ENCODE data around the gene ADD1.
"Not testable (repeated sequence)": the region's sequence is repeated elsewhere in the genome, so short reads cannot be mapped to it uniquely, and the experiment has no call there.

Gene ADD1

DNA sequence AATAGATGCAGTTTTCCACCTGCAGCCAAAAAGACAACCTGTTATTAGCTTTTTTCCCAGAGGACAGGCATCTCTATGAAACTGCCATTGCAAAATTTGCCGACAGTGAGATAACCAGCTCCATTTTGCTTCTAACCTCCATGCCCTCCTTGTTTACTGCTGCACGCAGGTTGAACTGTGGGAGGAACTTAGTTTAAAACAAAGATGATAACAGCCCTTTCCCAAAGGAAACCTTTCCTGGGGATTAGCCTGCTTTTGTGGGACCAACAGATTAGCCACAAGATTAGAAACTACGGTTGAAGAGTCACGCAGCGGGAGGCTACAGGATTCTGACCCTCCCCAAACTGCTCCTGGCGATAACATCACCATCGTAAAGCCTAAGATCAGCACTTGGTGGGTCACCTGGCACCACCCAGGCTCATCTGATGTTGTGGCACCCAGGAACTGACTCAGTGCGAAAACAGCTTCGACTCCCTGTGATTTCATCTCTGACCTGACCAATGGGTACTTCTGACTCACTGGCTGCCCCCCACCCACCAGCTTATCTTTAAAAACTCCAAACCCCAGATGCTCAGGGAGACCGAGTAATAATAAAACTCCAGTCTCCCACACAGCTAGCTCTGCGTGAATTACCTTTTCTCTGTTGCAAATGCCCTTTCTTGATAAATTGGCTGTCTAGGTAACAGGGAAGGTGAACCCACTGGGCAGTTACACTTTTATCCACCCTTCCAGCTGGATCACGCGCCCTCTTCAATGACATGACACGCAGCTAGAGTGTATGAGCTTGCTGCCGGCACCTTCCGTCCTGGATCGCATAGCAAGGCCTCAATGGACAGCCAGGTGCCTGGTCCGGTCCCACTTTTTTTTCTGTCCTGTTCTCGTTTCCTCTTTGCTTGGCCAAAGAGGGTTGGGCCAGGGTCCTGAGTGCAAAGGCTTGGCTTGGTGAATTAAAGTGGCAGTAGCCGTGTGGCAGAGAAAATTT lies 92.4 kb downstream of the ADD1 start:
- DNase-seq, result no peak

DNA sequence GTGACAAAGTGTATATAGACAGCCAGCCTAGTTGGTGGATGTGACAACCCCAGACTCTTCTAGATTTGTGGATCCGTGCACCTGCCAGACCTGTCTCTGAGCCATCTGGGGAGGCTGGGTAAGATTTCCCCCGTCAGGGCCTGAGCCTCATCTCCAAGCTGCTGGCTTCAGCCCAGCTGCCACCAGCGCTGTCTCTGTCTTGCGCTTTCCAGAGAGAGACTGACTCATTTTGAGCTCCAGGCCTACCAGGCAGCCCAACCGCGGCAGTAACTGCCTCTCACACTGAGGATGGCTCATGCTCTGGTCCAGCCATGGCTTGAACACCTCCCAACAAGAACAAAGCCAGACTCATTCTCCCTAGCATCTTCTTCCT lies 93.1 kb downstream of the ADD1 start:
- peak; percentile 37 for DNase-seq

DNA sequence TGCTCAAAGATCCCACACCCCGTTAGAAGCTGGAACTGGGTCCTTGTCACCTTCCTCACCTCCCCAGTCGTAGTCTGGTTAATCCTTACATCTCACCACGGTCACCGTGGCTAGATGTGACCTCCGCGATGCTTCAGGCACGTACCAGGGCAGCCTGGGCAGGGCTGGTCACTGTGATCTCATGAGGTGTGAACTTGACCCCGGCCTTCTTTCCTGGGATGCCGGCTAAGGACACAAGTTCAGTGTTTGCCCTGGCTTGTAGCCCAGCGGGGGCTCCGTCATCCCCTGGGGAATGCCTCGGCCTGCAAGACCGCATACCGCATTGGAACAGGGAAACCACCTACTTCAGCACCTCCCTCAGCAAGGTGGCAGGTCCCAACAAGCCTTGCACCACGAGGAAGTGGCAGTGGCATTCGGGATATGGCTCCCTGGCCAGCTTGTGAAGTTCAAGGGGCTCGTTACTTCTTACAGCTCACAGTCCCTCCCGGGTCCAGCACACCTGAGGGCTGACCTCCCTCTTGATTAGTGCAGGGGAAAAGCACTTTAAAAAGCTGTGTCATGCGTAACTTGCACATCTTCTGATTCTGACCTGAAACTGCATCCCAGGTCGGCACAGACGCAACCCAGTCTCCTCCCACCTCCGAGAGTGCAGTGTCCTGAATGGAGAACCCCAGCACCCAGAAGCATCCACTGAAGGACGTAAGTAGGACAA lies 93.7 kb downstream of the ADD1 start:
- DNase-seq, result no peak

DNA sequence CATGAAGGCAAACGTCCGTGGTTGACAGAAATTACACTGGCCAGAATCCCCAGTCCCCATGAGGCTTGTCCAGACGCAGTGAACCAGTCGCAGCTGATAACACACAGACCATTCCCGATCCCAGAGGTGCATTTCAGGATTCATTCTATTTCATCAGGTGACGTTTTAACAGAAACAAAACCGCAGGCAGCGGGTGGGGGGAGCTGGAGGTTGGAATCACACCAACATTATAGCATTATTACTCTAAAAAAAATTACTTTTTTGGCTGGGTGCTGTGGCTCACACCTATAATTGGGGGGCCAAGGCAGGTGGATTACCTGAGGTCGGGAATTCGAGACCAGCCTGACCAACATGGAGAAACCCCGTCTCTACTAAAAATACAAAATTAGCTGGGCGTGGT lies 94.3 kb downstream of the ADD1 start:
- no peak for DNase-seq

DNA sequence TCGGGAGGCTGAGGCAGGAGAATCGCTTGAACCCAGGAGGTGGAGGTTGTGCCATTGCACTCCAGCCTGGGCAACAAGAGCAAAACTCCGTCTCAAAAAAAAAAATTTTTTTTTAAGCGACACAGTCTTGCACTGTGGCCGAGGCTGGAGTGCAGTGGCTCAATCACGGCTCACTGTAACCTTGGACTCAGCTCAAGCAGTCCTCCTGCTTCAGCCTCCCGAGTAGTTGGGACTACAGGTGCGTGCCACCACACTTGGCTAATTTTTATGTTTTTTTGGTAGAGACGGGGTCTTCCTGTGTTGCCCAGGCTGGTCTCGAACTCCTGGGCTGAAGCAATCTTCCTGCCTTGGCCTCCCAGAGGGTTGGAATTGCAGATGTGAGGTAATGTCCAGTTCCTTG lies 94.8 kb downstream of the ADD1 start:
- DNase-seq, result not testable (repeated sequence)

DNA sequence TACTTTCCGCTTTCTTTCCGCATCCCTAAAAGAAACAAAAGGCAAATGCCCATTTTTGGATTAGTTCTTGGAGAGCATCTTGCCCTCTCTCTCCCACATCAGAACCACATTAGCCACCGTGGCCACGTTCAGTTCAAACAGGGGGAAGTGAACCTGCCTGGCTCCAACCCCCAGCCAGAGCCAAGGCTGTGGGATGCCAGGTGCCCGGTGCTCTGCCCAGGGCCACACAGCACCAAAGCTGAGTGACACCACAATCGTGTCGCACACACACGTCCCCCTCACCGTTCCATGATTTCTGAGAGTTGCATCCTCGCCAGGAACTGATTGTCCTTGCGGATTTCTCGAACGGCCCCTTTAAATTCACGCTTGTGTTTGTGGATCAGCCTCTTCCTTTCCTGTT lies 95.3 kb downstream of the ADD1 start:
- no peak for DNase-seq

DNA sequence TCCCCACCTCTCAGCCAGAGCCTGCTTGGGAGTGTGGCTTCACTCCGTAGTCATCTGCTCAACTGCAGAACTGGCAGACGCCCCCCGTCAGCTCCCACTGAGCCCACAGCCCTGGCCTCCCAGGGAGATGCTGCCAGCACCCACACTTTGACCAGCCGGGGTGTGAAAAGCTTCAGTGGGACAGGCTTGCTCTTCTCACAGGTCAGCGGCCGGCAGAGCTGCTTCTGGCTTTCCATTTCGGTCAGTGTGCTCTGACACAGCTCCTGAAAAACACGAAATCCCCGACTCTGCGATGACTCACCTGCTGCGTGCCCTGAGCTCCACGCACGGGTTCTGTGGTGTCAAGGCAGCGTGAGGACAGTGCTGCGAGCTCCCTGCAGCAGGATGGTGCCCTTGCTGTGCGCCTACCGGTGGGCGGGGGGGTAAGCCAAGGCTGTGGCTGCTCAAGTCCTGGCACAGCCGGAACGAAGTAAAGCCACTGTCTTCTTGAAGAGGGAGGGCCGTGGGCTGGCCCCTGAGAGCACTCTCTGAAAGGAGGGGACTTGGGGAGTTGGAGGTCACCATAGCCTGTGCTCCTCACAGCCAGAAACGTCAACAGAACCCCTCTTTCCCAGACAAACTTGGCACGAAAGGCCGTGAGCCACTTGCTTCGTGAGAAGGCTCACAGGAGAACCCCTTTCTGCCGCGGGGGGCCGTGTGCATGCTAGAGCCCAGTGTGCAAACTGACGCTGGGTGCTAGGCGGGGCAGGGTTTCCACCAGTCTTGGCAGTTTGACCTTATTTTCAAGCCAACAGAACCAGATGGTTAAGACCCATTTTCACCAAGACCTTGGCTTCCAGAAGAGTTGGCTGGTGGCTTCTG lies 96.0 kb downstream of the ADD1 start:
- no peak for DNase-seq

DNA sequence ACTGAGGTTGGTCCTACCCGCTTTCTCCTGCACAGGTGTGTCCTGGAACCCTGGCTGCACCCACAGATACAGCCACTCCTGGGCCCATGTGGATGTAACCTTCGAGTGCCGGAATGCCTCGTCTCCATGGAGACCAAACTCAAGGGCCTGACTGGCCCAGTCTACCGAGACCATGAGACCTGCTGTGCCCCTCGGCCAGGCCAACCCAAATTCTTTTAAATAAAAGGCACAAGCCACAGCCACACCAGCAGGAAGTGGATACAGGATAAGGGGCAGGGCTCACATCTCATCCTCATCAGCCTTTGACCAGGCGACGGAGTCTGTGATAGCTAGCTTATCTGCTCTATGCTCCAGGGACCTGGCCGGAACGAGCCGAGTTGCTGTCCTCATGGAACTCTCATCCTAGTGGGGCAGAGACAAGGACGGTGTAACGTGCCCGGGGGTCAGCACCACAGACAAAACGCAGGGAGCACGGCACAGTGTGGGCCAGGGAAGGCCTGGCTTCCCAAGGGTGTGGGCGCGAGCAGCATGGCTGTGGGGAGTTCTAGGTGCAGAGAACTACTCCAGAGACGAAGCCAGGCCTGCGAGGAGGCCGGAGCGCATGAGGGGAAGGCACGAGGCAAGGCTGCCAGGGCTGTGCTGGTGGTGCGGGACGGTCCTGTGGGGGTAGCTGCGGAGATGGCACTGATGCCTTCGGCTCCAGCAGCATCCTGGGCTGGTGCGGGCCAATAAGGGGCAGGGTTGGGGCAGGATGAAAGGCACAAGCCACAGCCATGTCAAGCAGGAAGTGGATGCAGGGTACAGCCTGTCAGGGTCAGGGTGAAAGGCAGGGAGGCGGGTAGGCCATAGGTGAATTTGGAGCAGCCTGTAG lies 96.9 kb downstream of the ADD1 start:
- no peak for DNase-seq

DNA sequence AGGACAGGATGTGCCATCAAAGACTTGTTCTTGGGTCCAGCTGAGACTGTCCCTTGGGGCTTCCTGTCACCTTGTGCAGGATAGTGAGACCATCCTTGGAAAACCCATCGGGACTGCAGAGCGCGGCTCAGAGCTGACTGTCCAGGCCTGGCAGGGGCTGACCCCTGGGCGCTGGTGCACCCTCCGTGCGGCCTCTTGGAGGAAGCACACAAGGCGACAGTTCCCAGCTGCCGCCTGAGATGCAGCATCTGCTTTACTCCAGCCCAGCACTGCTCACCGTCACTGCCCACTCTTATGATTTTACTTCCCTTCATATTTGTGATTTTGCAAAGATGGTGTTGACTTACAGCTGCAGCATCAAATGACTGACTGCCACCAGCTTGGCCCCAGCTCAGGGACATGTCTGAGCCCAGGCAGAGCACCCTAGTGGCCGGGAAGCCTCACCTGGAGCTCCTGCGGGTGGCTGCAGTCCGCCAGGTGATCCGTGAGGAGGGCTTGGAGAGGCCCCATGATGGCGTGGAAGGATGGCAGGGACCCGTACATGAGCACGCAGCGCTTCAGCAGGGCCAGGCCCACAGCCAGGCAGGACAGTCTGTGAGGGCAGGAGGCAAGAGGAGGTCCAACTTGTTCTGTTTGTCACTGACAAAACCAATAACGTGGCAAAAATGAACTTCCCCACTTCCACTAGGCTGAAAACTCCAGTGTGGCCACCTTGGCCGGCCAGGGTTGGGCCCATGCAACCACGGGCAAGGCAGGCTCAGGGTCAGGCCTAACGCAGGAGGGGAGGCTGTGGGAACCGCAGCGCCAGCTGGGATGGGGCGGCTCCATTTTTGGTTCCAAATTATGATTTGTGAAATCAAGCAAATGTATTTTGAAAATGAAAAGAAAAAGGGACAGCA lies 97.7 kb downstream of the ADD1 start:
- DNase-seq, result no peak

DNA sequence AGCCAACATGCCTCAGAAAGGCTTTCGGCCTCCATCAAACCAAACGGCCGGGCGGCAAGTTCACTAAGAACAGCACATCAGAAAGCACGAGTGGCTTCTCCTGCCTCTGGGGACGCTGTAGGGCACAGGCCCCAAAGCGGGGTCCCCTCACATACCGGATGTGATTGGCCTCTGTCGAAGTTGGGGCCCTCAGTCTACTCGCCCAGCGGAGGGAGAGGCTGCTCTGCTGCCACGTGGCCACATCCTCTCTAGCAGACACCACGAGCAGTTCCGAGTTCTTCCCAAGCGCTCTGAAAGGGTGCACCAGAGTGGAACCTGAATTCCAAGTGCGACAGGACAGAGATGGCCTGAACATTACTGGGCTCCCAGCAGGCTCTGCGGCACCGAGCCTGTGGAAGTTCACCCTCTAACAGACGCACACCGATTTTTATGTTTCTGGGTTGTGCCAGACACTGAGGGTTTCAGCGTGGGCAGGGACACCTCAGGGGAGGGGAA lies 98.4 kb downstream of the ADD1 start:
- DNase-seq, result no peak

DNA sequence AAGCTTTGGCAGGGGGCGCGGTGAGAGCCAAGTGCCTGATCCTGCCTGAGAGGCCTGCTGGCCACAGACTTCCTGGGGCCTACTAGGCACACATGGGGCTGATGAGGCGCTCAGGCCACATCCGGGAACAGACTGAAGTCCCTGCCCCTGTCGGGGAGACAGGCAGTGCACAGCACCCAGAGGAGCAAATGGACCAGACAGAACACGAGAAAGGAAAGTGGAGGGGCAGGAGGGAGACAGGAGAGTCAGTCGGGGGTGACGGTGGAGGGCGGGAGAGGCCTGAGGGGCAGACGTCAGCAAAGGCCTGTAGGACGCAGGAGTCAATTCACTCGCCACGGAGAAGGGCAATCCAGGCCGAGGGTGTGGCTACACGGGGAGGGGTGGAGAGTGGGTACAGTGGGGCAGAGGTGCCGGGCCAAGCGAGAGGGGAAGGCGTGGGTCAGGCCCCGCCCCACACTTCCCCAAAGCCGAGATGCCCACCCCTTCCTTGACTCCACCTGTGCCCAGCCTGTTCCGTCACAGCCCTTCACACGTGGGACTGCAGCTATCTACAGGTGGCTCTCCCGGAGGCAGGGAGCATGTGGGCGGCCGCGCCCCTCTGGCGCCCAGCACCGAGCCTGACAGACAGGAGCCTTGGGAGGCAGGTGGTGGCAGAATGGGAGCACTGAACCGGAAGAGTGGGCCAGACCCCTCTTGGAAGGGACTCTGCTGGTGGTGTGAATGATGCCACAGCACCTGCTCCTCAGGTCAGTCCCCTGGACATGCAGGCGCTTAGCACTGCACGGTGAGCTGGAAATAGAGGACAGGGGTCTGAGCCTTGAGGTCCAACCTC lies 99.1 kb downstream of the ADD1 start:
- no peak for DNase-seq

DNA sequence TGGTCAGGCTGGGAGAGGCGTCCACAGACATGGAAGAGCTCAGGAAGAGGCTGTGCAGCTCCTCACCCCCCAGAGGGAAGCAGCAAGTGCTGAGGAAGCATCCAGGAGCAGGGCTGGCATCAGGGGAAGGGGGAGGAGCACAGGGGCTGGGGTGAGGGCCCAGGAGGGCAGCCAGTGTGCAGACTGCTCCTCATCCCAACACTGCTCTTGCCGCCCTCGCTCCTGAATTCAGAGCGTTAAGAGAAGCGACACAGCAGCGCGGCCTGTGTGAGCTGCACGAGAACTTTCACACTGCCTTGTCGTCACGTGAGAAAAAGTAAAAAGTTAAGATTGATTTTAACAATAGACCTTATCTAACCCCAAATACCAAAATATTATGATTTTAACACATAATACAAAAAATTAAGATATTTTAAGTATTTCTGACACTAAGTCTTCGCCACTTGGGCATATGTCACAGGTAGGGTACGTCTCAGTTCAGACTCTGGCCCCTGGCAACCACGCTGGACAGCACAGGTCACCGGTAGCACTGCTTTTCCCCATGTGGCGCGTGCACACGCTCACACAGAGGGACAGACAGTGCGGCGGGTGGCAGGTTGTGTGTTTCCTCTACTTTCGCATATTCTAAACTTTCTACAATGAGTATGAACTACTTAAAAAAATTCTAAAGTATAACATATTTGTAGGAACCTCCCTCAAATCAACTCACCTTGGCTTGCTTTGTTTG lies 99.9 kb downstream of the ADD1 start:
- no peak for DNase-seq

DNA sequence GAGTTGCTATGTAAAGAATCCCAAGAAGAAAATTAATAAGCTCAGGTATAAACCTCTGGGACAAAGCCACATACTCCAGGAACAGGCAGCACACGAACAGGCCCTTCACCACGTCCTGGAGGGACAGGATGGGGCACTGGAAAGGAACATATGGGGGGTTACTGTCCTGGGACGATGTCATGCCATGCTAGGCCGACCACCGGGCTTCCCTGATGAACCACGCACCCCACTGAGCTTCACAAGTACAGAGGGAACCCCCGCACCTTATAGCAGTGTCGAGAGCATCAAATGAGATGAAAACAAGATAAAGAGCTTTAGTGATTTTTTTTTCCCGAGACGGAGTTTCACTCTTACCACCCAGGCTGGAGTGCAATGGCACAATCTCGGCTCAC lies 100.4 kb downstream of the ADD1 start:
- no peak for DNase-seq

DNA sequence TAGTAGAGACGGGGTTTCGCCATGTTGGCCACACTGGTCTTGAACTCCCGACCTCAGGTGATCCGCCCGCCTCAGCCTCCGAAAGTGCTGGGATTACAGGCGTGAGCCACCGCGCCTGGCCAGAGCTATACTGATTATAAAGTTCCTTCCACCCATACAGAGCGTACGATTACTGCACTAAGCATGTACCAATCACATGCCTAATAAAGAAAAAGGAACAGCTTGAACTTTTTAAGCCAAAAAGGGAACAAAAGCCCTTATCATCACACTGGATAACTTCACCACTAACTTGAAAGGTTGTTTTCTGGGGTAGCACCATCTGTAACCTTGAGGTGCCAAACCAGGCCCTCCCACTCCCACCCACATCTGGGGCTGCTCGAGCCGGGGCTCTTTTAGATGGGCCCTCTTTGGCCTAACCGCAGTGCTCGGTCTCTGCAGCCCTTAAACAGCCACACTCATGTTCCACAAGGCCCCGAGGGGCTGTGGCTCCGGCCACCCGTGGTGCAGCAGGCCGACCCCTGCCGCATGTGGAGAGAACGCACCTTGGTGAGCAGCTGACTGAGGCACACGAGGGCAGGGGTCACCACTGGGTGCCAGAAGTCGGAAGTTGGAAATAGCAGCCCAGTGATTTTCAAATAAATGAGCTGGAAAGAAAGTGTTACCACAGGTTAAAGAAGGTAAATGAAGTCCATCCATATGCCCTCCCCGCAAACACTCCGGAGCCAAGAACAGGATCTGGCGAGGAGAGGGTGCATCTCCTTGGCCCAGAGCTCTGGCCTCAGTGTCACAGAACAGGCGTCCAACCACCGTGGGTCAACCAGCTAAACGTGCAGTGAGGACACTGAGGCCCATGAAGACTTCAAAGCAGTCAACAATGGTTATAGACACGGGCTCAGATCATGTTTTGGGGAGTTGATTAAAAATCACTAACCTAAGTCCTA lies 101.2 kb downstream of the ADD1 start:
- no peak for DNase-seq

DNA sequence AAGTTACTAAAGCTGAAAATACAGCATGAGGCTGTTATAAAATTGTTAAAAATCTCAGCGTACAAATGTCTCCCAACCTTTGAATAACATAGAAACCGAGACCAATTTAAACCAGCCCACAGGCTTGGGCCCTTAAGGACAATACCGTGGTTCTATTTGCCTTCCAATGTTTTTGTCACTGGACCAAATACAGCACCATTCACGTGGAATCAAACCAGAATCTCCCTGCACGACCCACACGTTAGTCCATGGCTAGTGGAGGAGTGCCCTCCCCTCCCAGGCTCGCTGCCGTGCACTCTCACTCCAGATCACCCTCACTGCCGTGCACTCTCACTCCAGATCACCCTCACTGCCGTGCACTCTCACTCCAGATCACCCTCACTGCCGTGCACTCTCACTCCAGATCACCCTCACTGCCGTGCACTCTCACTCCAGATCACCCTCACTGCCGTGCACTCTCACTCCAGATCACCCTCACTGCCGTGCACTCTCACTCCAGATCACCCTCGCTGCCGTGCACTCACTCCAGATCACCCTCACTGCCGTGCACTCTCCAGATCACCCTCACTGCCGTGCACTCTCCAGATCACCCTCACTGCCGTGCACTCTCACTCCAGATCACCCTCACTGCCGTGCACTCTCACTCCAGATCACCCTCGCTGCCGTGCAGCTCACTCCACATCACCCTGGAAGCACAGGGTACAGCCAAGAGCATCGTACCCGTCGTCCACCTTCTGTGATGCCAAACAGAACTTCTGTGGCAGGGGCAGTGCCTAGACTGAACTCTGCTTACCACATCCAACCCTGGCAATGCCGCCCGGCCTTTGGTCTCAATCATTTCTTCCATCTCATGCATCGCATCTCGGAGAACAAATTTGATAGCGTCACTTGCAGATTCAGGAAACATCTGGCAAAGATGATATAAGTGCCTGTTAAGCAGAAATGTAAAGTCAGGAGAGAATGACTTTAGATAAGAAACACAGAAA lies 102.3 kb downstream of the ADD1 start:
- not testable (repeated sequence) for DNase-seq

DNA sequence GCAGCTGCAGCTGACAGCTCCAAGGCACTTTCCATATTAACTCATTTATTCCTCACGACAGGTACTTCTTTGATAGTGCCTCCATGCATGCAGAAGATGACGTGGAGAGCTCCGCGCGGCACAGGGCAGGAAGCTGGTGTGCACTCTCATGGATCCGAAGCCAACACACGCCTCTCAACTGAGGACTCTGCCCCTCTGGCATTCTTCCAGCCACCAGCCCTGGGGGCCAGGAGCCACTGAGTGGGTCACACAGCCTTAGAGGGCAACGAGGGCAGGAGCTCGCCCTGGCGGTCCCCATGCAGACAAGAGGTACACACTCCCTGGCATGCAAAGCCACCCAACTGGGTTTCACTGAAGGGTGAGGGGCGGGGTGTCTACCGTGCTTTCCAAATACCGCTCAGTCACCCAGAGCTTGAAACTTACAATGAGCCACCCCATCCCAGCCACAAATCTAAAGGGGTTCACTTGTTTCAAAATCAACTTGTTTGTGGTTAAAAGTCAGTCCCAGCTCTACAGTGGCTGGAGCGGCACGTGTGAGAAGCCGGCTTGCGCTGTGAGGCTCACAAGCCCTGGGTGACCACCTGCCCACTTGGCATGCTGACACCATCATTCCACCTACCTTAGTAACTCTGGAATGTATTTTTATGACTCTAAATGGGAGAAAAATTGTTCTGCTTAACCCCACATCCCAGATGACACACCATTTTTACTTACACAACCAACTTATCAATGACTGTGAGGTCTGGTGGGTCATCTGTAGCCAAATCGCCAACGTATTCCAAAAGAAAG lies 103.4 kb downstream of the ADD1 start:
- DNase-seq, result no peak
